Measurements from ENCODE around the gene ARRB1. TPM values are rescaled to one million over a fixed set of nuclear protein-coding genes. Genes with fewer than 3 reads are reported as not detected.

The ARRB1 gene
- total and polyA plus RNA-seq, 2 of the 13 experiments (the other 11 are each of a cell fraction or from before 2014, with no cell fraction given) = 22.5 to 35.7 TPM

- WGBS (ENCODE audit: low lambda C conversion rate) = 53% methylated on average over 16 of the region's 17 CpGs
- H3K36me3 ChIP-seq (replicated peaks in 1 of 2; ENCODE audit: control insufficient read depth in 1 of 2, insufficient read depth in 2 of 2, low read length in 2 of 2) = peaks cover 2 to 6% of the 10 kb centered on the region in 2 experiments; a peak in 2 of 5 replicates
- H2AFZ ChIP-seq (ENCODE audit: low read length) = no peak overlapping the region
- peak; percentile 75 for DNase-seq (ENCODE audit: low spot score)
- no peak overlapping the region for H3K4me2 ChIP-seq (ENCODE audit: low read depth, low read length)
- no peaks in the 10 kb centered on the region for H4K20me1 ChIP-seq (ENCODE audit: insufficient read depth, low read length)
- H3K27ac ChIP-seq (ENCODE audit: extremely low read length, insufficient read depth, low read length) = no peak overlapping the region
- H3K9ac ChIP-seq (ENCODE audit: insufficient read depth, low read depth, low read length) = no peak overlapping the region
- H3K9me3 ChIP-seq (ENCODE audit: low read length) = no peaks in the 10 kb centered on the region
- ChIA-PET POLR2A (no interaction called here), CTCF (ENCODE audit: low intra/inter-chr PET ratio, low total read pairs) (no interaction called here)
- in situ Hi-C loops (cut with HindIII; ENCODE audit: extremely low pct_ligation_motif_present, low pct_unique_long_range_greater_than_20kb) = no loop called here
- peaks cover 21% of the 10 kb centered on the region for H3K4me1 ChIP-seq (ENCODE audit: insufficient read depth, low read length)
- no TSS peak for BruUV-seq (replicated peaks)
- H3K27me3 ChIP-seq (ENCODE audit: control insufficient read depth in 1 of 2, insufficient read depth in 2 of 2, low read length in 2 of 2) = no peaks in the 10 kb centered on the region
- intact Hi-C loops (cut with micrococcal nuclease; ENCODE audit: unreplicated experiment) = no loop called here
- no peaks in the 10 kb centered on the region for H3K79me2 ChIP-seq (ENCODE audit: insufficient read depth, low read length)
- FAIRE-seq = no peak
- no peak overlapping the region for H3K4me3 ChIP-seq (replicated peaks in 1 of 3; ENCODE audit: insufficient read depth in 1 of 3, low read depth in 2 of 3, low read length in 3 of 3)
- TF ChIP-seq TEAD3 (CRISPR knock-in tag; optimal IDR thresholded peaks at IDR 0.05; ENCODE audit: borderline replicate concordance) (no peak), RBM22 (optimal IDR thresholded peaks at IDR 0.05; ENCODE audit: low read length) (no peak), CREB1 (IDR thresholded peaks at IDR 0.05) (peak; percentile 81), CREB1 (CRISPR knock-in tag; IDR thresholded peaks at IDR 0.05) (no peak), ZFY (CRISPR knock-in tag; IDR thresholded peaks at IDR 0.05) (0 out of 2 replicates have a peak, but pooled peaks have one; percentile 16), ATF7 (IDR thresholded peaks at IDR 0.05) (peak; percentile 84), ATF7 (CRISPR knock-in tag; IDR thresholded peaks at IDR 0.05) (no peak), ZBTB21 (CRISPR knock-in tag; IDR thresholded peaks at IDR 0.05) (peak; percentile 70; the same call in 1 of the 2 replicates), FOSL2 (CRISPR knock-in tag; IDR thresholded peaks at IDR 0.05) (peak; percentile 37; the same call in 1 of the 2 replicates), PRDM15 (CRISPR knock-in tag; IDR thresholded peaks at IDR 0.05) (peak; percentile 56; the same call in 1 of the 2 replicates), HNF4A (CRISPR knock-in tag; IDR thresholded peaks at IDR 0.05) (peak; percentile 22; the same call in 1 of the 2 replicates), MED1 (CRISPR knock-in tag; IDR thresholded peaks at IDR 0.05) (no peak)
- TF ChIP-seq, protein P1, sequence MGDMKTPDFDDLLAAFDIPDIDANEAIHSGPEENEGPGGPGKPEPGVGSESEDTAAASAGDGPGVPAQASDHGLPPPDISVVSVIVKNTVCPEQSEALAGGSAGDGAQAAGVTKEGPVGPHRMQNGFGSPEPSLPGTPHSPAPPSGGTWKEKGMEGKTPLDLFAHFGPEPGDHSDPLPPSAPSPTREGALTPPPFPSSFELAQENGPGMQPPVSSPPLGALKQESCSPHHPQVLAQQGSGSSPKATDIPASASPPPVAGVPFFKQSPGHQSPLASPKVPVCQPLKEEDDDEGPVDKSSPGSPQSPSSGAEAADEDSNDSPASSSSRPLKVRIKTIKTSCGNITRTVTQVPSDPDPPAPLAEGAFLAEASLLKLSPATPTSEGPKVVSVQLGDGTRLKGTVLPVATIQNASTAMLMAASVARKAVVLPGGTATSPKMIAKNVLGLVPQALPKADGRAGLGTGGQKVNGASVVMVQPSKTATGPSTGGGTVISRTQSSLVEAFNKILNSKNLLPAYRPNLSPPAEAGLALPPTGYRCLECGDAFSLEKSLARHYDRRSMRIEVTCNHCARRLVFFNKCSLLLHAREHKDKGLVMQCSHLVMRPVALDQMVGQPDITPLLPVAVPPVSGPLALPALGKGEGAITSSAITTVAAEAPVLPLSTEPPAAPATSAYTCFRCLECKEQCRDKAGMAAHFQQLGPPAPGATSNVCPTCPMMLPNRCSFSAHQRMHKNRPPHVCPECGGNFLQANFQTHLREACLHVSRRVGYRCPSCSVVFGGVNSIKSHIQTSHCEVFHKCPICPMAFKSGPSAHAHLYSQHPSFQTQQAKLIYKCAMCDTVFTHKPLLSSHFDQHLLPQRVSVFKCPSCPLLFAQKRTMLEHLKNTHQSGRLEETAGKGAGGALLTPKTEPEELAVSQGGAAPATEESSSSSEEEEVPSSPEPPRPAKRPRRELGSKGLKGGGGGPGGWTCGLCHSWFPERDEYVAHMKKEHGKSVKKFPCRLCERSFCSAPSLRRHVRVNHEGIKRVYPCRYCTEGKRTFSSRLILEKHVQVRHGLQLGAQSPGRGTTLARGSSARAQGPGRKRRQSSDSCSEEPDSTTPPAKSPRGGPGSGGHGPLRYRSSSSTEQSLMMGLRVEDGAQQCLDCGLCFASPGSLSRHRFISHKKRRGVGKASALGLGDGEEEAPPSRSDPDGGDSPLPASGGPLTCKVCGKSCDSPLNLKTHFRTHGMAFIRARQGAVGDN (CRISPR knock-in tag; IDR thresholded peaks at IDR 0.05) = peak; percentile 32; the same call in 1 of the 2 replicates
- peak; percentile 45 for ATAC-seq
Observed at GRCh38 chr11:75265851-75266531, 85.5 kb downstream of the ARRB1 start.
